Epithelial cell of esophagus (primary cell): ENCODE data around the gene HHIP.

ENCODE experiments used
- DNase-seq: peaks from one replicate; pipeline ENCODE4 v3.0.0; 2010; ENCODE audit warnings: low read depth
- H3K4me3 ChIP-seq: 2 replicates; pipeline ENCODE4 v1.5.1; 2011; ENCODE audit warnings: mild to moderate bottlenecking, low read length, control low read depth
- TF ChIP-seq, protein P1 (sequence below): IDR thresholded peaks from 2 replicates; pipeline ENCODE4 v1.5.1; 2011; ENCODE audit warnings: low read depth, mild to moderate bottlenecking, low read length, control low read depth, inconsistent platforms; ENCODE audit not compliant: insufficient read depth; ENCODE audit errors: missing control alignments

HHIP gene

DNA sequence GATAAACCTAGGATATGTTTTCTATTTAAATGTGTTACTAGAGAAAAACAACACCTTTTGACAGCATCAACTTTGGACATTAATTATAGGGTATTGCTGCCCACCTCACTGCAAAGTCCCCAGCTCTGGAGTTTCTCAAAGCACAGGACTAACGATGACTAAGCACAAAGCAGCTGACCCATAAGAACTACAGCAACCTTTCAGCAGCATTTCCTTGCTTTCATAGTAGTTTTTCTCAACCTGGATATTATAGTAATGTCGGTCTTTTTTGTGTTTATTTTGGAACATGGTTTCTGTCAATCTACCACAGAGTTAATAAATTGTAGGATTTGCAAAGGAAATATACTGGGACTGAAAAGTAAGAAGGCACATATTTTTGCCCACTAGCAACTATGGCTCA lies 21.5 kb downstream of the HHIP start:
- H3K4me3 ChIP-seq, result no peak overlapping the region
- TF ChIP-seq, protein P1, sequence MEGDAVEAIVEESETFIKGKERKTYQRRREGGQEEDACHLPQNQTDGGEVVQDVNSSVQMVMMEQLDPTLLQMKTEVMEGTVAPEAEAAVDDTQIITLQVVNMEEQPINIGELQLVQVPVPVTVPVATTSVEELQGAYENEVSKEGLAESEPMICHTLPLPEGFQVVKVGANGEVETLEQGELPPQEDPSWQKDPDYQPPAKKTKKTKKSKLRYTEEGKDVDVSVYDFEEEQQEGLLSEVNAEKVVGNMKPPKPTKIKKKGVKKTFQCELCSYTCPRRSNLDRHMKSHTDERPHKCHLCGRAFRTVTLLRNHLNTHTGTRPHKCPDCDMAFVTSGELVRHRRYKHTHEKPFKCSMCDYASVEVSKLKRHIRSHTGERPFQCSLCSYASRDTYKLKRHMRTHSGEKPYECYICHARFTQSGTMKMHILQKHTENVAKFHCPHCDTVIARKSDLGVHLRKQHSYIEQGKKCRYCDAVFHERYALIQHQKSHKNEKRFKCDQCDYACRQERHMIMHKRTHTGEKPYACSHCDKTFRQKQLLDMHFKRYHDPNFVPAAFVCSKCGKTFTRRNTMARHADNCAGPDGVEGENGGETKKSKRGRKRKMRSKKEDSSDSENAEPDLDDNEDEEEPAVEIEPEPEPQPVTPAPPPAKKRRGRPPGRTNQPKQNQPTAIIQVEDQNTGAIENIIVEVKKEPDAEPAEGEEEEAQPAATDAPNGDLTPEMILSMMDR, result no peak
- no peak for DNase-seq

DNA sequence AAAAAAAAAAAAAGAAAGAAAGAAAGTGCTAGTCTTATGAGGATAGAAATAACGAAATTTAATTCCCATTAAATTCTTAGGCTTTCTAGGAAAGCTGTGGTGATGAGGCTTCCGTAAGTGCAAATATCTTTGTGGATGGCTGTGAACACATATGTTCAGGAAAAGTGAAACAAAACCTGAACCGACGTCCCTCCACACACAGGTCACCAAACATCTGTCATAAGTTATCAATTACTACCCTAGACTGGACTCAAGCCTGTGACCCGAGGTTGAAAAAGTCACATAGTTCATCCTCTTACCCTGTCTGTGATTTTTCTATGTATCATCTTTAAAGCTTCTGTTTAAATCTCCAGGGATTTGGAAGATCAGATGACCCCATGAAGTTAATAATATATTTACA lies 24.8 kb downstream of the HHIP start:
- no peak overlapping the region for H3K4me3 ChIP-seq
- TF ChIP-seq, protein P1, result no peak
- no peak for DNase-seq

DNA sequence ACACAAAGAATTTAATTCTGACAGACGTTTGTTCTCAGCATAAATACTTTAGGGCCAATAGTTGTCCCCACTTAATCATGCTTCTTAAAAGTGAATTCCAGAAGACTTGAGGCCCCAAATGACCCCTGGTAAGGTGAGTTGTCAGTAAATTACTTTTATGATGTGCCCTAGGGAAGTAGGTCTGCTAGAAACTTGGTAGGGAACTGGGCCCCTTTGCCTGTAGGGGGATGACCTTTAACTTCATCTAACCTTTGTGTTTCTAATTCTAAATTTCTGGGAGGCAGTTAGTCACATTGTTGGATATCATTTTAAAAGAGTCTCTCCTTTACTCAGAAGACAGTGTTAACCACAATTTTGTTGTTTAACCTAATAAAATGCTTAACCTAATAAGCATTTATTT lies 28.8 kb downstream of the HHIP start:
- DNase-seq, result no peak
- TF ChIP-seq, protein P1, result no peak
- no peak overlapping the region for H3K4me3 ChIP-seq

DNA sequence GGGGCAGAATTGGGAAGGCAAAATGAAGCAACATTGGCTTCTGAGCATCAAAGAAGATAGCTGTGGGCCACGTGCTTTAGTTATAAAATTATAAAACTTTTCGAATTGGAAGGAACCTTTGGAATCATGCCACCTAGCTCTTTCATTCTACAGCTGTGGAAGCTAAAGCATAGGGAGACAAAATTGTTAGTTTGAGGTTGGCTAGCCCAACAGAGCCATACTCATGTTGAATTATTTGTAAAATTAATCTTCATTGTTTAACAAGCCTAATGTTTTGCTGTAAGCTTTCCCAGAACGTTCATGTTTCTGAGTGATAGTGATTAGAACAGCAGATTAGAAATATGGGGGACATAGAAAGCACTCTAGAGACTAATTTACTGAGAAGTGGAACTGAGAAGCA lies 35.9 kb downstream of the HHIP start:
- TF ChIP-seq, protein P1, result no peak

DNA sequence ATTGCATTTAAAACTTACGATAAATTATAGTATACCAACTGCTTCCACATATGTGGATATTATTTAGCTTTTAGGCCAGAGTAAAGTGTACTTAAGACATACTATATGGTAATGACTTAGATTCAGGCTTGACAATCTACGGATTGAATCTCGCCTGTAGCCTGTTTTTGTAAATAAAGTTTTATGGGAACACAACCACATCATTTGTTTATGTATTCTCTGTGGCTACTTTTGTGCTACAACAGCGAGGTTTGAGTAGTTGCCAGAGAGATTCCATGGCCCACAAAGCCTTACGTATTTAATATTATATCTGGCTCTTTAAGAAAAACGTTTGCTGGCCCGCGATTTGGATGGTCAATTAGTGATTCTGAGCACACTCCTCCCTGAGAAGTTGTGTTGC lies 37.6 kb downstream of the HHIP start:
- TF ChIP-seq, protein P1, result no peak
- DNase-seq, result no peak
- H3K4me3 ChIP-seq, result no peak overlapping the region

More for the DNA sequence above, 35.9 kb downstream of the HHIP start:
- no peak for DNase-seq
- H3K4me3 ChIP-seq, result no peak overlapping the region

DNA sequence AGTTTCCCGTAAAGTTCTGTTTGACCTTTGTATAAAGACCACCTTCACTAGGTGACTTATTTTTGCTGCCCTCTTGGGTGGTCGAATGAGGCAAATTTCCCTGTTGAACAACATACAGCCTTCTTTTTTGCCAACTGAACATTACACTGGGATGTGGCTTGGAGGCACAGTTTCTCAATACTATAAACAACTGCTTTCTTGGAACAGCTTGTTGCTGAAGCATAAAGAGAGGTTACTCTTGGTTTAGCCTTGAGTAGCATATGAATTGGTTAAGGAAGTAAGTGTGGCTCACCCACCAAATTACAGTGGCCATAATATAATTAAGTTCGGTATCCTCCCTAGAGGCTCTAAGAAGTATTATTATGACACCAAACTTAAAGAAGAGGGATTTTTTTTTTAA lies 40.0 kb downstream of the HHIP start:
- H3K4me3 ChIP-seq, result no peak overlapping the region
- TF ChIP-seq, protein P1, result no peak
- DNase-seq, result no peak

DNA sequence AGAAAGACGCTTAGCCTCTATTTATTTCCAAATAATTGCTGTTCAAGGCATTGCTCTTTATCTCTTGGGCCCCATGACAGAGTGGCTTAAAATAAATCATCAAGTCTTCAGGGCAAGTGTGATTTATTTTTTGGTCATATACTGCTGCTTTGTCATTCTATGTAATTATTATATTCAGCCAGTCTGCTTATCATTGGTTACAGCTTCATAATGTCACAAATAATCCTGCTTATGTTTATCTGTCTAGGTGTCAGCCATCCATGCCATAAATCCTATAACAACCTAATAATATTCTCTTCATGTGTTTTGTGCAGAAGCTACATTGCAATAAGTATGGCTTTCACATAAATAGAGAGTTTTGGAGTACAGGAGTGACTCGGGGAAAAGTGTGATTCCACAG lies 41.0 kb downstream of the HHIP start:
- H3K4me3 ChIP-seq, result no peak overlapping the region
- TF ChIP-seq, protein P1, result no peak
- no peak for DNase-seq
